Measurements from ENCODE around the gene SLMAP.

SLMAP gene

GRCh38 chr3:57893156-57893555 lies 137.0 kb downstream of the SLMAP start:
- DNase-seq (ENCODE audit: low read depth in 2 of 2), result no peak

DNA sequence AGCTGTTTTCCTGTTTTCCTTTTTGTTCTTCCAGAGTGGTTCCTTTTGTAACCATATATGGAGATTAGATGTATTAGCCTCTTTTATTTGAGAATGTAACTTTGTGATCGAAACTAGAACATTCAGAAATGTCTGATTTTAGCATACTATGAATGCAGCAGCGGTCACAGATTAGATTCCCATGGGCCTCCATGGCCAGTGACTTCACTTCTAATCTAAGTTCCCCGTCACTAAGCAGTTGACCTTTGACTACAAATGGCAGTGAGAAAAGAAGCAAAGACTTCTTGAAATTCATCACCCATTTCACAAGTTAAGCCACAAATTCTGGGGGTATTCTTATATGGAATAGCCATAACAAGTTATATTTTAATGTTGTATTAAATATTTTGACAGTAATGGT lies 137.6 kb downstream of the SLMAP start:
- no peak for DNase-seq (ENCODE audit: low read depth in 2 of 2)

- no peak for DNase-seq (ENCODE audit: low read depth in 2 of 2)
Observed at GRCh38 chr3:57896031-57896430, 139.9 kb downstream of the SLMAP start.

DNA sequence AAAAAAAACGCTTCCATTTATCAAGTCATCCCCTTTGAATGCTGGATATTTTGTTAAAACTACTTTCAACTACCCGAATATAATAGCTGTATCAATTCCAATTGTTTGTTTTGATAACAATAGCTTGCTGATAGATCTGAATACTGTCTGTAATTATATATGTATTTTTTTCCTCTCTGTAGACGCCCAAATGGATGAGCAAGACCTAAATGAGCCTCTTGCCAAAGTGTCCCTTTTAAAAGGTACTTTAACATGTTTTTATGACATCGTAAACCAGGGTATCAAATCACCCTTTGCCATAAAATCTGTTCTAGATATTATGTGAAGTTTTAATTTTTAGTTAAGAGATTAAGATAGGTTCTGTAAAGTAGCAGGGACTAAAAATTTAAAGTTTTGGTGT lies 140.6 kb downstream of the SLMAP start:
- DNase-seq (ENCODE audit: low read depth in 2 of 2), result no peak

- no peak for DNase-seq (ENCODE audit: low read depth in 2 of 2)
Observed at GRCh38 chr3:57900786-57901185, 144.7 kb downstream of the SLMAP start.

DNA sequence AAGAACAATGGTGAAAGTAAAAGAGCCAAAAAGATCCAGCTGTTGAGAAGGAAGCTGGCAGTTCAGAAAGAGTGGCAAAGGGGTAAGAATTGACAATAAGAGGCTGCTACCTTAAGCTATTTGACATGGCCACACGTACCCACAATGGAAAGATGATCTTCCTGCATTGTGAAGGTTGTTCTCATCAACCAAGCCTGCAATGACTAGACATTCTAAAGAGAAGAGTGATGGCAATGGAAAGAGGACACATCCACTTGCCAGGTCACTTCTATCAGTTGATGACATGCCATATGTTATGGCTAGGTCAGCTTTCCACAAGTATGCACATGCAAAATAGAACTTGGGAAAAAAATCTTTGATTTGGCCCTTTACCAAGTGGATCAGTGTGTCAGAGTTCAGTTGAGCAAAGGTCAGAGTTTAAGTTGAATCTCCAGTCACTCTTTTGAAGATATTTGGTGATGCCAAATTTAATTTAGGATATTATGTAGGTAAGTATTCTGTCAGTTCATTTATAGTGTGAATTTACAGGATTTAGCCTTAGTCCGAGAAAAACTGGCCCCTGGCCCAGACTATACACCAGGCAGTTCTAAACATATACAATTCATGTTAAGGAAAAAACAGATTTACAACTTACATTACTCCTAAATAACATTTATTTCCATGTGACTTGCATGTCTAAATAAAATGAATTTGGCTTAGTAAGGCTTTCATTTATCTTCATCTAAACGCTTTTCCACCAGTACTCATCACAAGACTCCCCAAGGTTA lies 147.2 kb downstream of the SLMAP start:
- DNase-seq (ENCODE audit: low read depth in 2 of 2), result no peak

DNA sequence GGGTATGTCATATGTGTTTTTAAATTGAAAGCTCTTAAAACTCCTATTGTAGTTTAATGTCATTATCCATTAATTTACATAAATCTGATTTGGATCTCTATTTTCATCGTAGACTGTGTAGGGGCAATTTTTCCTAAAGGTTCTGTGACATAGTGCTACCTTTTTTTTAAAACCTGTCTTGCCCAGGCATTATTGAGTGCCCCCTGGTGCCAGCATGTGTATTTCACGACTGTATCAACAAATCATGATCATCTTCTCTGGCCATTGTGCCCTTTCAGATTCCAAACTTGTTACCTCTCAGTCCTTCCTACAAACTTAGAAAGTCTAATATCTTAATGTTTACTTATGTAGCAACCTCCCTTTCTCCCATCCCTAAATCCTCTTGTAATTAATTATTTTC lies 154.9 kb downstream of the SLMAP start:
- DNase-seq (ENCODE audit: low read depth in 2 of 2), result no peak

DNA sequence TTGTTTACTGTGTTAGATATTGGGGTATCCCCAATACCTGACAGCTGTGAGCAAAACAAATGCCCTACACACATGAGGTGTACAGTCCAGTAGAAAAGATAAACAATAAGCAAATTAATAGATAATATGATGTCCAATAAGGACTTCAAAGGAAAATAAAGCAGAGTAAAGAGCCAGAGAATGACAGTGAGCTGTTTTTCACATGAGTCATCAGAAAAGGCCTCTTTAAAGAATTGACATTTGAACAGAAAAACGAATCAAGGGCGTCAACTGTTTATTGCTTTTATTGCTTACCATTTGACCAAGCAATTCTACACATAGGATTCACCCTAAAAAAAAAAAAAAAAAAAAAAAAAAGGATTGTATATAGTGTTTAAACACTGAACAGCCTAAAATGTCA lies 155.5 kb downstream of the SLMAP start:
- DNase-seq (ENCODE audit: low read depth in 2 of 2), result no peak

DNA sequence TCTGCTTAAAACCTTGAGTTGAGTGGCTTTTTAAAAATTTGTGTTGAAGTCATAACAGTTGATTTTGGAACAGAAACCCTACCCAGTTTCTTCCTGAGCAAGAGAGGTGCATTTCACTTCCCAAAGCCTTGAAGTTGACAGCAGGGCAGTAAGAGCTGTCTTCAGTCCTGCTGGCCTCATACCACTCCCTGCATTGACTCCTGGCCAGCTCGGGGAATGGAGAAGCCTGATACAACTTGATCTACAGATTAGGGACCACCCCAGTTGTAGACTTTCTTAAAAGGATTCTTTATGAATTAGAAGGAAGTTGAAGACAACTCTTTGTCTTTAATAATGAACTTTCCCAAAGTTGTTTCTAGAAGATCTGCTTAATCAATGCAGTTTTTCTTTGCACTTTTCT lies 161.5 kb downstream of the SLMAP start:
- DNase-seq (ENCODE audit: low read depth in 2 of 2), result no peak

GRCh38 chr3:57918123-57918837 lies 162.2 kb downstream of the SLMAP start:
- DNase-seq (ENCODE audit: low read depth in 2 of 2), result no peak

DNA sequence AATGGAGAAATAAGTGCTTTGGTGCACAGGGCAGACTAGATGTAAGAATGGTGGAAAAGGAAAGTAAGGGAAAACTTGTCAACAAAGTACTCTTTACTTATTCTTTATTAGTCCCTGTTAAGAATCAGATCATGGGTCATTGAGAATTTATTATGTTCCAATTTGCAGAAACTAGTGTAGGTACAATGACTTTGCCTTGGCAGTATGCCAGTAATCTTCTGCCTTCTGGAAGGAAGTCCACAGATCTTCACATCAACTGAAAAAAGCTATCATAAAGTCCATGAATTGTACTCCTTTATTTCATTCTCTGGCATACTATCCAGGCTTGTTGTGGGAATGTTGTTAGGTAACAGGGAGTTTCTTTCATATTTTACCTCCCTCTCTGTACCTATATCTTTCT lies 163.9 kb downstream of the SLMAP start:
- no peak for DNase-seq (ENCODE audit: low read depth in 2 of 2)

GRCh38 chr3:57923101-57923500 lies 167.0 kb downstream of the SLMAP start:
- no peak for DNase-seq (ENCODE audit: low read depth in 2 of 2)

DNA sequence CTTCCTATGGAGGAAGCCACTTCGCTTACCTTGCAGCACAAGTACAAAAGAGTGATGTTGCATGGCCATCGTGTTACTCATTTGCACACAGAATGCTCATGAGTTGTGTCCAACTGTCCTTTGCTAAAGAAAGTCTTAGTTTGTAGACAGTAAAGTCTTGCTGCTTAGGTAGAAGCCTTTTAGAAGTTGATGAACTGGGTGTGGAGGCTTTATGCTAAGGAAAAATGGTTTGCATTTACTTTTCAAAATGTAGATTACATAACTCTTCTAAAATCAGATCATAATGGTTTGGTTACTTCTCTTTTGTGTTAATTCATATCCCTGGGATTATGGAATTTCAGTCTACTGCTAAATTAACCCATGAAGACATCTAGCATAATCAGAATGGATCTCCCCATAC lies 167.6 kb downstream of the SLMAP start:
- no peak for DNase-seq (ENCODE audit: low read depth in 2 of 2)

DNA sequence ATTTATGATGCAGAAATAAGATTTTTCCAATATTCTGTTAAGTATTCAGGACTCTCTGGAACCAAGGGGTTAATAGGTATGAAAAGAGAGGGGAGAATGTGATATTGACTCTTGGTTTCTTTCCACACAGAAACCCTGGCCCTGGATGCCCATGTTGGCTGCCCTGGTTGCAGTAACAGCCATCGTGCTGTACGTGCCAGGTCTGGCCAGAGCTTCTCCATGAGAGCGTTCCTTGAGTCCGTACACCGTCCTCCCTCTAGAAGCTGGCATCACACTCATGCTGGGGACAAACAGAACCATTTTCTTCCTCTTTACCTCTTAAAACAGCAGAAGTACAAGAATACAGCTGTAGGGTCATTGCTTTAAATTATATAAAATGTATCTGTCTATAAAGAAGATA lies 171.1 kb downstream of the SLMAP start:
- DNase-seq (ENCODE audit: low read depth in 2 of 2), result no peak

GRCh38 chr3:57927916-57928315 lies 171.8 kb downstream of the SLMAP start:
- no peak for DNase-seq (ENCODE audit: low read depth in 2 of 2)

- no peak for DNase-seq (ENCODE audit: low read depth in 2 of 2)
Observed at GRCh38 chr3:57928511-57928910, 172.4 kb downstream of the SLMAP start.

DNA sequence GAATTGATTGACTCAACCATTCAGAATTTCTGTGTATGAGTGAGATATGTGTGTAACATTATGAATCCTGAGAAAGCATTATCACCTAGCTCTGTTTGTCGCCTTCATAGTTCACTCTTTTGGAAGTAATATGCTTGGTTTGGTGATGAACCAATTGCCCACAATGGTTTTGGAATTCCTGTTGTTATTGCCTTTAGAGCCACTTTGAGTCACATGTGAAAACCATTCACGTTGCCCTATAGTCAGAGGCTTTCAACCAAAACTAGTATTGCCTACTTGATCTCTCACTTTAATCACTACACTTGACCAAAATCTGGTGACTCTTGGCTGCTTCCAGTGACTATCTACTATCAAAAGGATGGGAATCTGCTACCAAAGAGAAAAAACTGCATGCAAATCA lies 173.9 kb downstream of the SLMAP start:
- no peak for DNase-seq (ENCODE audit: low read depth in 2 of 2)

DNA sequence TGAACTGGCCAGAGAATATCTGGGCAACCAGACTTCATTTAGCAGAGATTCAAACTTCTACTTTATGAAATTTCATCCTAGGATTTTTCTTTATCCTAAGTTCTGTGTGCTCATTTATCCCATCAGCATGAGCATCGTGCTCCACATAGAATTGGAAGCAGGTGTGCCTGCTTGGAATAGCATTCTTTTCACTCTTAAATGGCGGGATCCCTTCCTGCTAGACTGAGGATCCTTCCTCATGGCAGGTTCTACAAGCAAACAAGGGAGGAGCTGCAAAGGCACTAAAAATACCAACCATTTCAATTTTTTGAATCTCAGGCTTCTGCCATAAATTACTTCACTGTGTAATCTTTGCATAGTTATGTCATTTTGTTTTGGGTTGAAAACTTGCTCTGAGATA lies 177.5 kb downstream of the SLMAP start:
- no peak for DNase-seq (ENCODE audit: low read depth in 2 of 2)

DNA sequence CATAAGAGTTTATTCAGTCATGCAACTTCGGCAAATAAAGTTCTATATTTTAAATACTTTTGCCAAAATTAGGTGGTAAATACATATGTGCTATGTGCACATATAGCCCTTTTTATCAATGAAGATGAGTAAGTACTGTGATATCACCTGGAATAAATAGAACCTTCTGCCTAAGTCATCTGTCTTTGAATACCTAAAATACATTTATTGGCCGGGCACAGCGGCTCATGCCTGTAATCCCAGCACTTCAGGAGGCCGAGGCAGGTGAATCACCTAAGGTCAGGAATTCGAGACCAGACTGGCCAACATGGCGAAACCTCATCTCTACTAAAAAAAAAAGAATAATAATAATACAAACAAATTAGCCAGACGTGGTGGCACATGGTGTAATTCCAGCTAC lies 178.3 kb downstream of the SLMAP start:
- DNase-seq (ENCODE audit: low read depth in 2 of 2), result no peak

DNA sequence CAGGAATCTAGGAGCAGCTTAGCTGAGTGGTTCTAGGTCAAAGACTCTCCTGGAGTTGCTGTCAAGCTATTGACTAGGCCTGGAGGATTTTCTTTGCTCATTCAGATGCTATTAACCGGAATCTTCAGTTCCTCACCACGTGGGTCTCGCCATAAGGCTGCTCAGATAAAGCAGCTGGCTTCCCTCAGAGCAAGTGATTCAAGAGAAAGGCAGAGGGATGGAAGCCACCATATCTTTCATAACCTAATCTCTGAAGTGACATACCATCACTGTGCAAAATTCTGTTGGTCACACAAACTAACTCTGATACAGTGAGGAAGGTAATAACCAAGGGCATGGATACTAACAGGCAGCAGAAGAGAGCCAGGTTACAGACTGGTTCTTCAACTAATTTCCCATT lies 179.4 kb downstream of the SLMAP start:
- no peak for DNase-seq (ENCODE audit: low read depth in 2 of 2)

- DNase-seq (ENCODE audit: low read depth in 2 of 2), result no peak
Observed at GRCh38 chr3:57937092-57937491, 181.0 kb downstream of the SLMAP start.

- no peak for DNase-seq (ENCODE audit: low read depth in 2 of 2)
Observed at GRCh38 chr3:57939775-57940174, 183.7 kb downstream of the SLMAP start.

DNA sequence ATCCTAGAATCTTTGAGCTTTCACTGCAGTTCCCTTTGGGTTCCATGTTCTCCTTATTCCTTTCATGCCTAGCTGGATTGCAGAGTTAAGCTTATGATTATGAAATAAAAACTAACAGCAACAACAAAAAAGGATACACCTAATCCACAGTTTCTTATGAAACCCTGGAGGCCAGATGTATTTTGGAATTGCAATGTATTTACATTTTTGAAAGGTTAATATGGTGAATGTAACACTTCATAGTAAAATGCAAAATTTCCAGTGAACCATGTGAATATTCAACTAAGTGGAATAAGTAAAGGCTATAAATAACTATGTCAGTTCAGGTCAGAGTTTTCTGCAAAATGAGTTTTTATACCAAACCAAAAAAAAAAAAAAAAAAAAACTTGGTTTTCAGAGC lies 186.3 kb downstream of the SLMAP start:
- DNase-seq (ENCODE audit: low read depth in 2 of 2), result no peak

GRCh38 chr3:57942872-57943283 lies 186.8 kb downstream of the SLMAP start:
- DNase-seq (ENCODE audit: low read depth in 2 of 2), result no peak

Measured in stimulated activated CD4-positive, alpha-beta T cell treated with anti-CD3 and anti-CD28 coated beads, Interleukin-1b, Interleukin-23, amount 100 ng/mL, for 4 hours (primary cell).